HG03095 (cell line): ENCODE results near the gene PRR33.
"Not testable (repeated sequence)": the region's sequence is repeated elsewhere in the genome, so short reads cannot be mapped to it uniquely, and the experiment has no call there.

Experiments used
- ATAC-seq: cut with Tn5 transposase; IDR thresholded peaks from one replicate; pipeline ENCODE4 v1.9.1; 2021; ENCODE audit warnings: moderate library complexity; ENCODE audit not compliant: unreplicated experiment

Gene PRR33

DNA sequence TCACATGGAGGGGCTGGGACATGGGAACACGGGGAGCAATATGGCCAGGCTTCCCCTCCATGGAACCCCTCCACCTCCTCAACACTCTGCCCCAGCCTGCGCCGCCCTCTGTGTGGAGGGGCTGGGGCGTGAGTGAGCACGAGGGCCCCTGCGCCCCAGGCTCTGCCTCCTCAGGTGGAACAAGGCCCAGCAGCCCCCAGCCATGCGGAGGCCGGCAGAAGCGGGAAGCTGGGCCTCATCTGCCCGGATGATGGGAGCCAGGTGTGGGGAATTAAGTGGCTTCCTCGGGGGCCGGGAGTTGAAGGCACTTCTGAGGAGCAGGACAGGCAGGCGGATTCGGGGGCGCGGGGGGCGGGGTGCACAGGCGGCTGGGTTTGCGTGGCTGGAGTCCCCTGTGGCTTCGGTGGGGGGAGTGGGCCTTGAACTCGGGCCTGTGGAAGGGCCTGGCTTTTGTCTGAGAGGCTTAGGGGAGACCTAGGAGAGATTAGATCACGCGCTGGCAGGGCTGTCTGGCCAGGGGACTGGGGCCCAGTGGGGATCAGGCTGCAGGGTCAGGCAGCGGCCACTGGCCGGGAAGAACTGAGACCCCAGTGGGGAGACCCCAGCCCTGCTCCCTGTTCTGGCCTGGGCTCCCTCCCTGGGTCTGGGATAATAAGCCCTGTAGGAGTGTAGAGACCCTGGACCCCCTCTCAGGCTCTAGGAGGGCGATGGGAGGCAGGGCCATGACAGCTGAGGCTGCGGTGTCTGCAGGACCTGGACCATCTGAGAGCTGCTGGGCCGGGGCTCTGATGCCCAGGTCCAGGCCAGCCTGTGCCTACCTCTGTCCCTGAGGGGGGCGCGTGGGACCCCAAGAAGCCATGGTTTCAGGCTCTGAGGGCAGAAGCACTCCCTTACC is 13.3 kb downstream of the PRR33 start:
- no peak for ATAC-seq

DNA sequence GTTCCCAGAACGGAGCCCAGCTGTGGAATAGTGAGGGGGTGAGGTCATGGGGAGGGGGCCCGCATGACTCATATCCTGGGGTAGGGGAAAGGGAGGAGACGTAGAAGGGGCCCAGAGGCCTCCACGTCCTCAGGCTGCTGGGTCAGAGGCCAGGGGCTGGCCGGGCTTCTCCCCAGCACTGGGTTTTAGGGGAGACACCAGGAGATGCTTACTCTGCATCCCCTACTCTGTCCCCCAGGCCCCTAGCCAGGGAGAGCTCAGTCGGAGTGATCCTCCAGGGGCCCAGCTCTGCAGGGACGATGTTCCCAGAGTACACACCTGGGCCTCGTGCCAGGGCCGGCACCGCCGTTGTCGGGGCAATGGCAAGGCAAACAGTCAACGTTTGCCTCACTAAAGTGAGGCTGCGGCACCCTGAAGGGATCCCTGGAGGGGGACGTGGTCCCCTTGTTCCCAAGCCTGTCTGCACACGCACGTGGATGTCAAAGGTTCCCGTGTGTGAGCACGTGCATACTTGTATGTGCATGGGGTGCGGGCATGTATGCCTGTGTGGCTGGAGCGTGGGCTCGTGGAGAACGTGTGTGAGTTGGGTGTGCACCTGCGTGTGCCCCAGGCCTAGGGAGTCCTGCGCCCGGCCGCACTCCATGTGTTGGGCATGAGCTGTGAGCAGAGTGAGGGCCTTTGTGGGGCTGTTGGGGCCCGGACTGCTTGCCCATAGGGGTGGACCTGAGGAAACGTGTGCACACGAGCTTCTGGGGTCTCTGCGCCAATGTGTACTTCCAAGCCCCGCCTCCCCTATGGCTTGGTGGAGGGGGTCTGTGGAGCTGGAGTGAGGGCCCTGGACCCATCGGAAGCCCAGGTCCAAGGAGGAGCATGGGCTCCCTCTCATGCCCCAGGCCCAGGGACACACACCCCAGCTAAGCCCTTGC is 14.2 kb downstream of the PRR33 start:
- no peak for ATAC-seq

- no peak for ATAC-seq
Observed at GRCh38 chr11:1876361-1877063, 15.2 kb downstream of the PRR33 start.

DNA sequence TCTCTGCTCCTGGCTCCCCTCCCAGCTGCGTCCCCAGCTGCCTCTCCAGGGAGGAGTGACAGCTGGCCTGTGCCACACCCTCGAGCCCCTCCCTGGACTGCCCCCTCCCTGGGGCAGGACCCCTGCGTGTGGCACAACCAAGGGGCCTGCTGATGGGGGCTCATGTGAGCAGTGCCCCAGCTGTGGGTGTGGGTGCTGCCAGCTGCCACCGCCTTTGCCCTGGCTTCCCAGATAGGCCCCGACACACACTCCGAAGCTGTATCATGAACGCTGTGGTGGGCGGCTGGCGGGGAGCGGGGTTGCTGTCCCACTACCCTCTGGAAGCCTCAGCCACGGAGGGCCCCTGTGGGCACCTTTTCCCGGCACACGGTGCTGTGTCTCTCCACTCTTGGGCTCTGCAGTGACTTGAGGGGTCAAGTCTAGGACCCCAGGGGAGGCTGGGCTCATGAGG is 15.8 kb downstream of the PRR33 start:
- not testable (repeated sequence) for ATAC-seq

- no peak for ATAC-seq
Observed at GRCh38 chr11:1875093-1875850, 16.4 kb downstream of the PRR33 start.

- not testable (repeated sequence) for ATAC-seq
Observed at GRCh38 chr11:1874441-1875092, 17.1 kb downstream of the PRR33 start.

- not testable (repeated sequence) for ATAC-seq
Observed at GRCh38 chr11:1873813-1874150, 17.9 kb downstream of the PRR33 start.

GRCh38 chr11:1873048-1873812 is 18.5 kb downstream of the PRR33 start:
- no peak for ATAC-seq

DNA sequence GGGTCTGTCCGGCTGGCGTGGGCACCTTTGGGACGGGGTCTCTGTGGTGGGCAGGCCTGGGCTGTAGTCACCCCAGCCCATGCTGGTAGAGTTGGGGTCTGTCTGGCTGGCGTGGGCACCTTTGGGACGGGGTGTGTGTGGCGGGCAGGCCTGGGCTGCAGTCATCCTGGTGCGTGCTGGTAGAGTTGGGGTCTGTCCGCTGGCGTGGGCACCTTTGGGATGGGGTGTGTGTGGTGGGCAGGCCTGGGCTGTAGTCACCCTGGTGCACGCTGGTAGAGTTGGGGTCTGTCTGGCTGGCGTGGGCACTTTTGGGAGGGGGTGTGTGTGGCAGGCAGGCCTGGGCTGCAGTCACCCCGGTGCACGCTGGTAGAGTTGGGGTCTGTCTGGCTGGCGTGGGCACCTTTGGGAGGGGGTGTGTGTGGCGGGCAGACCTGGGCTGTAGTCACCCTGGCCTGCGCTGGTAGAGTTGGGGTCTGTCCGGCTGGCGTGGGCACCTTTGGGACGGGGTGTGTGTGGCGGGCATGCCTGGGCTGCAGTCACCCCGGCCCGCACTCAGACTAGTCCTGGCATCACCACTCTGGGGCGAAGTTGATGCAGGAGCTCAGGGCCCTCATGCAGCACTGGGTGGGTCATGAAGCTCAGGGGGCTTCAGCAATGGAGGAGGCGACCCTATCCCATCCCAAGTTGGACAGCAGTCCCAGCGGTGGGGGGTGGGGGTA is 19.3 kb downstream of the PRR33 start:
- ATAC-seq: no peak

DNA sequence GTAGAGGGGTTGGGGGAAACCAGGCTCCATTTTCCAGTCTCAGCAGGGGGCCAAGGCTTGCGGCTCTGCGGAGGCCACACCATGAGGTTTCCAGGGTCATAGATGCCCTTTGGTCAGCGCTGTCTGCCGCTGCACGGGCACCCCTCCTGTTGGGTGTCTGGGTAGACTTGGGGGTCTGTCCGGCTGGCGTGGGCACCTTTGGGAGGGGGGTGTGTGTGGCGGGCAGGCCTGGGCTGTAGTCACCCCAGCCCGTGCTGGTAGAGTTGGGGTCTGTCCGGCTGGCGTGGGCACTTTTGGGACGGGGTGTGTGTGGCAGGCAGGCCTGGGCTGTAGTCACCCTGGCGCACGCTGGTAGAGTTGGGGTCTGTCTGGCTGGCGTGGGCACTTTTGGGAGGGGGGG is 20.2 kb downstream of the PRR33 start:
- no peak for ATAC-seq

- ATAC-seq: no peak
Observed at GRCh38 chr11:1870721-1871466, 20.8 kb downstream of the PRR33 start.

- ATAC-seq: no peak
Observed at GRCh38 chr11:1870326-1870696, 21.4 kb downstream of the PRR33 start.

DNA sequence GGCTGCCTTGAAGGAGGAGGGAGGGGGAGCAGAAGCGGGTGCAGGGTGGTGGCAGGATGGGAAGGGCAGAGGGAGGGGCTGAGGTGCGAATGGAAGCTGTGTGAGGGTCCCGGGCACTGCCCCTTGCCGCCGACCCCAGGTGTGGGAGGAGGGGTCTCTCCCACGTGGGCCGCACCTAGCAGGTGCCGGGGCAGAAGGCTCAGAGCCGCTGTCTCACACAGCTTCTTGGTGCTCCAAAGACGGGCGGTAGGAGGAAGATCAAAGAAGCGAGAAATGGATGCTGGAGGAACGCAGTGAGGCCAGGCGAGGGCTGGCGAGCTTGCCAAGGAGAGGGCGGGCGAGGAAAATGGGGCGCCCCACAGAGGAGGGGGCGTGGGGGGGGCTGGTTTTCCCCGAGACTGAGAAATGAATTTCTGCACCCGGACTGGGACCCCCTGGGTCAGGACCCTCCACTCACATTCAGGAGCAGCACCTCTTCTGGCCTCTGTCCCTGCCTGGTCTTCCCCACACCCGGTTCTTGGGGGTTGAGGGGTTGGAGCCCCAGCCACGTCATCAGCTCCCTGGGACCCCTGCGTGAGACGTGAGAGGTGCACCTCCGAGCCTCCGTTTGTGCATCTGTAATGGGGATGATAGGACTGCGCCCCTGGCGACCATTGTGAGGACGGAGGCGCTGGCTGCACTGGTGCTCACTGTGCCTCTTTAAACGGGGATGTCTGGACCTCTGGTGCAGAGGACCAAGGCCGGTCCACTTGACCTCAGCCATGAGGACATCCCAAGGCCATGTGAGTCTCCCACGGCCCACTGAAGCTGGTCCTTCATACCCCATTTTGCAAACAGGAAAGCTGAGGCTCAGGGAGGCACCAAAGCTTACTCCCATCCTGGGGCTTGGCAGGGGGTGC is 22.0 kb downstream of the PRR33 start:
- no peak for ATAC-seq

GRCh38 chr11:1868636-1869291 is 22.9 kb downstream of the PRR33 start:
- ATAC-seq: no peak

- ATAC-seq: no peak
Observed at GRCh38 chr11:1868056-1868635, 23.5 kb downstream of the PRR33 start.

- no peak for ATAC-seq
Observed at GRCh38 chr11:1867381-1867780, 24.3 kb downstream of the PRR33 start.
